Measurements from ENCODE around the gene RNF183.
"Not testable (repeated sequence)": the region's sequence is repeated elsewhere in the genome, so short reads cannot be mapped to it uniquely, and the experiment has no call there.

RNF183 gene

GRCh38 chr9:113269871-113270270 lies 33.3 kb downstream of the RNF183 start:
- DNase-seq, result no peak

- no peak for DNase-seq
These were observed 33.8 kb downstream of the RNF183 start for GRCh38 chr9:113269355-113269754.

GRCh38 chr9:113267911-113268566 lies 35.1 kb downstream of the RNF183 start:
- DNase-seq, result no peak

GRCh38 chr9:113266174-113266573 lies 37.0 kb downstream of the RNF183 start:
- DNase-seq, result no peak

- DNase-seq, result no peak
These were observed 41.1 kb downstream of the RNF183 start for GRCh38 chr9:113261917-113262671.

DNA sequence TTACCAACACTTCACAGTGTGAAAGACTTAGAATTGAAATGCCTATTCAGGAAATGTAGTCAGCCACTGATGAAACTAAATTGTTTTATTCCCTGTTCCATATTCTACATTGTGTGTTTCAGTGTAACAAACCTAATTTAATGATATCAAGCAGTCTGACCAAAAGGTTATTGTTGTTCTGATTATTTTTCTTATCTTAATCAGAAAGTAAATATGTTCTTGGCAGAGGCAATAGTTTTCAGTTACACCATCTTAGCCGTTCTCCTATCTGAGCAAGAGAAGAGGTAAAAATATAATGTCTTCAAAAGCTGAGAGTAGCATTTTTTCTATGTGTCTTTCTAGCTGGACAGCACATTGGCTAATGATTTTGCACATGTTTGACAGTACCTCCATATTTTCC lies 44.9 kb downstream of the RNF183 start:
- no peak for DNase-seq

DNA sequence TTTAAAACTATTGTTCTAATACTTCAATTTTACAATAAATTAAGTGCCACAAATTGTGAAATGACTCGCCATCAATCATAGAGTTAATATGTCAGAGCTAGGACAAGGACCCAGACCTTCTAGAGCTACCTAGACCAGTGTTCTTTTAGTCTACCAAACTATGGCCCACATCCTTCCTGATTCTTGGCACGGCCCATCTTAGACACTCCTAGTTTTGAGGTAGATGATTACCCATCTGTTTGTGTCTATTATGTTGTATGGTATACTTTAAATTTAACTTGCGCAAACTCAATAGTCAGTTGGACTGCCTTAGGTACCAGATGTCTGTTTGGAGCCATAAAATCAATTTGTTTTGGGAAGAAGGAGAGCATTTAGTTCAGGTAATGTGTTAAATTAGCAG lies 45.3 kb downstream of the RNF183 start:
- no peak for DNase-seq

DNA sequence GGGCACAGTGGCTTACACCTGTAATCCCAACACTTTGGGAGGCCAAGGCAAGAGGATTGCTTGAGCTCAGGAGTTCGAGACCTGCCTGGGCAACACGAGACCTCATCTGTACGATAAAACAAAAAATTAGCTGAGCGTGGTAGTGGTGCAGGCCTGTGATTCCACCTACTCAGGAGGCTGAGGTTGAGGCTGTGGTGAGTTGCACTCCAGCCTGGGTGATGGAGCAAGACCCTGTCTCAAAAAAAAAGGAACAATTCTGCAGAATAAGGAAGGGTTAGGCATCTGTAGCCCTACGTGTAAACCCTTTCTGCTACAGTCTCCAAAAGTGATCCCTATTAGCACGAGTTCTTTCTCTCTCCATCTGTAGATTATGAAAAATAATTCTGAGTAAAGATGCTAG lies 47.7 kb downstream of the RNF183 start:
- no peak for DNase-seq

DNA sequence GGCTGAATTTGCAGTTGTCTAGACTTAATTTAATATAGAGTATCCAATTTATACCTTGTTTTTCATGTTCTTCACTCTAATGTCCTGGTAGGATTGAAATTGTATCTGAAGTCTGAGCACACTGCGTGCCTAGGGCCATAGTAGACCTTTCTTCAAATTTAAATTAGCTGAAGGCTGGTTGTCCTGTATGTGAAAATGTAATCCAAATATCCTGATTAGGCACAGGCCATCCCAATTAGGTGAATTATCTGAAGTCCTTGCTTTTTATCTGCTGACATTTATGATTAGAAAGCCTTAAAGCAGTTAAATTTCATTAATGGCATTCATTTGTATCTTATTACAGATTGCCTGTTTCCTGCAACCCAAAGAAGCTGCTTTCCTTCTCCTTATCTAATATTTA lies 48.2 kb downstream of the RNF183 start:
- no peak for DNase-seq

- no peak for DNase-seq
These were observed 52.4 kb downstream of the RNF183 start for GRCh38 chr9:113250807-113251206.

- not testable (repeated sequence) for DNase-seq
These were observed 53.5 kb downstream of the RNF183 start for GRCh38 chr9:113249661-113250060.

GRCh38 chr9:113247640-113248039 lies 55.5 kb downstream of the RNF183 start:
- no peak for DNase-seq

All from NCI-H510A treated with DMSO at 0.1 percent for 48 hours (cell line).